K562 (cell line): ENCODE results near the gene SLC37A4. TPM values are rescaled to one million over a fixed set of nuclear protein-coding genes. Genes with fewer than 3 reads are reported as not detected.

Experiments used
- ADNP ChIP-seq: fragments of 200-800 bp; sonication (Bioruptor generic); IDR thresholded peaks from 2 replicates; pipeline ENCODE4 v1.6.1; 2016; ENCODE audit warnings: missing genetic modification characterization, missing compliant biosample characterization
- ATF1 ChIP-seq, 2 experiments: fragments of 450-650 bp in 1 of 2; IDR thresholded peaks; 2 replicates each; pipeline ENCODE4 v1.6.1; 2016; ENCODE audit warnings: missing compliant biosample characterization in 1 of 2, missing genetic modification characterization in 1 of 2
- CBX8 ChIP-seq: fragments of 200-600 bp; sonication (generic); IDR thresholded peaks from 2 replicates; pipeline ENCODE4 v1.6.1; 2012; ENCODE audit warnings: borderline replicate concordance, mixed run types, low read depth, mild to moderate bottlenecking, moderate library complexity, mixed read lengths, low read length, control low read depth, inconsistent platforms; ENCODE audit not compliant: poor library complexity, severe bottlenecking; ENCODE audit errors: extremely low read depth
- CTCF ChIP-seq, 3 experiments: IDR thresholded peaks in 2 of 3; conservative IDR thresholded peaks in 1 of 3; 2 replicates each; pipeline ENCODE4 v1.5.1; 2011 to 2012; ENCODE audit warnings: low read length in 3 of 3, mild to moderate bottlenecking in 3 of 3, control low read depth in 2 of 3, improper control_type of control experiment in 1 of 3, inconsistent platforms in 1 of 3, low read depth in 1 of 3, mixed read lengths in 1 of 3, moderate library complexity in 1 of 3; ENCODE audit not compliant: insufficient read depth in 2 of 3
- HDGF ChIP-seq: fragments of 450-650 bp; IDR thresholded peaks from 2 replicates; pipeline ENCODE4 v1.6.1; 2016
- JUNB ChIP-seq: fragments of 450-650 bp; formaldehyde crosslinking; conservative IDR thresholded peaks from 2 replicates; pipeline ENCODE4 v1.4.0; 2020; ENCODE audit warnings: mild to moderate bottlenecking
- JUND ChIP-seq, 2 experiments: IDR thresholded peaks; 2 replicates in 1 of 2; 3 replicates in 1 of 2; pipeline ENCODE4 v1.6.1; 2011; ENCODE audit warnings: borderline replicate concordance in 2 of 2, low read depth in 2 of 2, low read length in 2 of 2, improper control_type of control experiment in 1 of 2, missing biosample characterization in 1 of 2, missing genetic modification characterization in 1 of 2, missing genetic modification reagents in 1 of 2
- PHF8 ChIP-seq: fragments of 200-600 bp; sonication (generic); IDR thresholded peaks from 2 replicates; pipeline ENCODE4 v1.6.1; 2012; ENCODE audit warnings: mixed run types, mild to moderate bottlenecking, inconsistent platforms, low read length, moderate library complexity, borderline replicate concordance
- POLR2G ChIP-seq: fragments of 200-400 bp; formaldehyde crosslinking; IDR thresholded peaks from 2 replicates; pipeline ENCODE4 v1.6.1; 2017; ENCODE audit warnings: low read depth, mild to moderate bottlenecking, antibody characterized with exemption, low read length, moderate library complexity
- SETDB1 ChIP-seq: IDR thresholded peaks from one replicate; pipeline ENCODE4 v1.6.1; 2012; ENCODE audit warnings: low read length, control low read depth, inconsistent platforms
- TCF3 ChIP-seq: sonication (generic); formaldehyde crosslinking; IDR thresholded peaks from 2 replicates; pipeline ENCODE4 v1.4.0; 2020; ENCODE audit warnings: mild to moderate bottlenecking, missing genetic modification reagents
- TRIM24 ChIP-seq, 2 experiments: fragments of 450-650 bp; IDR thresholded peaks; 2 replicates each; pipeline ENCODE4 v1.6.1; 2016
- WHSC1 ChIP-seq: IDR thresholded peaks from one replicate; pipeline ENCODE4 v1.6.1; 2012; ENCODE audit warnings: low read length, control low read depth, inconsistent platforms
- ZBTB2 ChIP-seq: fragments of 450-650 bp; IDR thresholded peaks from 2 replicates; pipeline ENCODE4 v1.6.1; 2016; ENCODE audit warnings: antibody characterized with exemption
- ZNF318 ChIP-seq, 2 experiments: fragments of 450-650 bp; IDR thresholded peaks; 2 replicates each; pipeline ENCODE4 v1.6.1; 2016; ENCODE audit warnings: mild to moderate bottlenecking in 2 of 2, borderline replicate concordance in 1 of 2, low read depth in 1 of 2, moderate library complexity in 1 of 2
- polyA plus RNA-seq, 8 experiments: library from polyadenylated mRNA; depleted of rRNA in 4 of 8; stranded (reverse) in 5 of 8; unstranded in 3 of 8; fragments of >200 nt; fragmentation: Nextera tagmentation in 2 of 8; fragmentation: Illumina TruSeq in 1 of 8; extraction: Ambion mirVana in 2 of 8; extraction: Trizol in 1 of 8; gene quantifications; 2 replicates each; pipeline versions ENCODE4 v1.2.1 to v1.2.3, GENCODE V29; 2011 to 2014; ENCODE audit warnings: inconsistent platforms in 1 of 8, missing spikeins in 1 of 8
- total RNA-seq, 7 experiments: library from RNA; depleted of rRNA in 6 of 7; stranded (reverse); fragments of >200 nt in 6 of 7; fragmentation: Illumina TruSeq in 2 of 7; extraction: Trizol in 2 of 7; gene quantifications; 2 replicates each; pipeline versions ENCODE4 v1.2.1 to v1.2.3, GENCODE V29; 2011 to 2021; ENCODE audit warnings: low replicate concordance in 1 of 7

Gene SLC37A4
- total and polyA plus RNA-seq, 9 of the 15 experiments (the other 6 are each of a cell fraction or from before 2014, with no cell fraction given), result 24.7 to 73.9 (median 40.7) TPM

- TF ChIP-seq ZNF318 (IDR thresholded peaks at IDR 0.05; ENCODE audit: borderline replicate concordance in 1 of 2, low read depth in 1 of 2) (no peak), TRIM24 (IDR thresholded peaks at IDR 0.05) (no peak), SETDB1 (no peak), POLR2G (peak; percentile 69), HDGF (no peak), ADNP (tag) (no peak), CBX8 (no peak), ATF1 (CRISPR knock-in tag; IDR thresholded peaks at IDR 0.05) (no peak), ATF1 (tag; IDR thresholded peaks at IDR 0.05) (peak; percentile 77), WHSC1 (peak; percentile 30), JUND (IDR thresholded peaks at IDR 0.05; ENCODE audit: borderline replicate concordance, low read depth, low read length) (peak; percentile 47; the same call in 1 of the 2 replicates), JUND (tag; IDR thresholded peaks at IDR 0.05; ENCODE audit: borderline replicate concordance, low read depth, low read length) (peak; percentile 58; the same call in 1 of the 3 replicates), CTCF (IDR thresholded peaks at IDR 0.05 in 2 of 3, conservative IDR thresholded peaks at IDR 0.05 in 1 of 3; ENCODE audit: insufficient read depth in 2 of 3, low read depth in 1 of 3, low read length in 3 of 3) (peak in 2 of 3 experiments; percentile 30 to 37; a peak in 2 of 6 replicates), ZBTB2 (0 out of 2 replicates have a peak, but pooled peaks have one; percentile 12), TCF3 (no peak; the same call in 1 of the 2 replicates), JUNB (no peak), PHF8 (peak; percentile 66; the same call in 1 of the 2 replicates)
Measured at GRCh38 chr11:118980191-118980881, 50.3 kb downstream of the SLC37A4 start (continued).
